ENCODE data around the gene TEX14. TPM values are rescaled to one million over a fixed set of nuclear protein-coding genes. Genes with fewer than 3 reads are reported as not detected.
"Not testable (repeated sequence)": the region's sequence is repeated elsewhere in the genome, so short reads cannot be mapped to it uniquely, and the experiment has no call there.

TEX14 gene
- total and polyA plus RNA-seq, 7 experiments from 2014 or later = 0.17 to 2.4 (median 0.54) TPM; not detected in 2

- intact Hi-C loops (cut with micrococcal nuclease) = no loop called here
- H3K27ac Mint-ChIP-seq = no peak overlapping the region
Measured at GRCh38 chr17:58661499-58661898, 30.3 kb downstream of the TEX14 start.

GRCh38 chr17:58660621-58661020, 31.2 kb downstream of the TEX14 start:
- no peak overlapping the region for H3K27ac ChIP-seq (ENCODE audit: low read depth, low read length)
- Mint-ChIP-seq H3K27ac (peak overlapping the region in 5 of 9 donors; percentile 1 to 64 (median 45)), H3K36me3 (no peaks in the 10 kb centered on the region), H3K27me3 (peaks cover 0 to 11% (median 0%) of the 10 kb centered on the region in 5 donors), H3K4me3 (peak overlapping the region; percentile 17 to 73 (median 55)), H3K4me1 (peaks cover 10 to 20% (median 15%) of the 10 kb centered on the region in 7 donors), H3K9me3 (peaks cover 0 to 11% (median 0%) of the 10 kb centered on the region in 11 donors)
- no peaks in the 10 kb centered on the region for H3K4me1 ChIP-seq (ENCODE audit: control insufficient read depth in 2 of 2, insufficient read depth in 2 of 2, low read length in 2 of 2)
- ChIA-PET POLR2A (interaction anchor here (1.5 kb wide), 1 partner anchor 29 kb away, joined by 5 read pairs; no protein-coding TSS in a partner anchor), CTCF (no interaction called here)
- no peaks in the 10 kb centered on the region for H3K9me3 ChIP-seq (ENCODE audit: control insufficient read depth in 2 of 3, low read length in 3 of 3)
- H3K27me3 ChIP-seq (ENCODE audit: control insufficient read depth in 2 of 2, insufficient read depth in 2 of 2, low read length in 2 of 2) = no peaks in the 10 kb centered on the region
- ATAC-seq (no peak), DNase-seq (no peak)
- intact Hi-C loops (cut with micrococcal nuclease) = no loop called here
- no peak overlapping the region for H3K4me3 ChIP-seq (ENCODE audit: low read length)
- H3K36me3 ChIP-seq (ENCODE audit: control insufficient read depth in 2 of 3, insufficient read depth in 3 of 3, low read length in 3 of 3) = no peaks in the 10 kb centered on the region

More at GRCh38 chr17:58661499-58661898, 30.3 kb downstream of the TEX14 start:
- POLR2A ChIA-PET = interaction anchor here (0.9 to 1.5 kb wide), 3 partner anchors 29 to 32 kb away, joined by 3 to 5 read pairs (median 3); no protein-coding TSS in a partner anchor
- H3K36me3 Mint-ChIP-seq = no peaks in the 10 kb centered on the region
- Histone ChIP-seq H3K9me3 (ENCODE audit: control insufficient read depth in 2 of 3, low read length in 3 of 3) (no peaks in the 10 kb centered on the region), H3K4me1 (ENCODE audit: control insufficient read depth in 2 of 2, insufficient read depth in 2 of 2, low read length in 2 of 2) (no peaks in the 10 kb centered on the region), H3K27ac (ENCODE audit: low read depth, low read length) (no peak overlapping the region), H3K4me3 (ENCODE audit: low read length) (no peak overlapping the region), H3K27me3 (ENCODE audit: control insufficient read depth in 2 of 2, insufficient read depth in 2 of 2, low read length in 2 of 2) (no peaks in the 10 kb centered on the region), H3K36me3 (ENCODE audit: control insufficient read depth in 2 of 3, insufficient read depth in 3 of 3, low read length in 3 of 3) (no peaks in the 10 kb centered on the region)
- CTCF ChIA-PET = no interaction called here
- DNase-seq (no peak), ATAC-seq (no peak)
- H3K4me1 Mint-ChIP-seq = peaks cover 12 to 22% (median 17%) of the 10 kb centered on the region in 7 donors
- peaks cover 0 to 11% (median 0%) of the 10 kb centered on the region in 11 donors for H3K9me3 Mint-ChIP-seq
- peak overlapping the region in 1 of 10 donors; percentile 45 for H3K4me3 Mint-ChIP-seq
- H3K27me3 Mint-ChIP-seq = peaks cover 0 to 11% (median 2%) of the 10 kb centered on the region in 5 donors

- Histone ChIP-seq H3K4me3 (ENCODE audit: low read length) (peak overlapping the region; percentile 44), H3K27ac (ENCODE audit: low read depth, low read length) (peak overlapping the region; percentile 82)
- not testable (repeated sequence) for H3K9me3 ChIP-seq (ENCODE audit: control insufficient read depth in 2 of 3, low read length in 3 of 3); H3K36me3 Mint-ChIP-seq; H3K36me3 ChIP-seq (ENCODE audit: control insufficient read depth in 2 of 3, insufficient read depth in 3 of 3, low read length in 3 of 3); DNase-seq; H3K4me1 ChIP-seq (ENCODE audit: control insufficient read depth in 2 of 2, insufficient read depth in 2 of 2, low read length in 2 of 2); H3K27me3 ChIP-seq (ENCODE audit: control insufficient read depth in 2 of 2, insufficient read depth in 2 of 2, low read length in 2 of 2); ATAC-seq
- intact Hi-C loops (cut with micrococcal nuclease) = loop anchor here (1.0 kb wide), 6 partner anchors 27 to 496 kb away; partner anchors contain the start of genes RAD51C (in 2 of the 2), TEX14 (in 2 of the 2), MTMR4 (in 1 of the 2) and PRR11 (in 1 of the 2)
- POLR2A ChIA-PET = interaction anchor here (0.7 to 2.6 kb wide), 2 partner anchors 28 to 141 kb away, joined by 3 to 30 read pairs; no protein-coding TSS in a partner anchor
- CTCF ChIA-PET = interaction anchor here (1.0 kb wide), 1 partner anchor 65 kb away, joined by 3 read pairs; no protein-coding TSS in a partner anchor
- peak overlapping the region; percentile 94 to 100 (median 97) for H3K27ac Mint-ChIP-seq
- H3K4me1 Mint-ChIP-seq = peaks cover 10 to 20% (median 15%) of the 10 kb centered on the region in 7 donors
- H3K4me3 Mint-ChIP-seq = peak overlapping the region; percentile 83 to 93 (median 88)
- H3K9me3 Mint-ChIP-seq = peaks cover 0 to 11% (median 0%) of the 10 kb centered on the region in 11 donors
- peaks cover 0 to 11% (median 0%) of the 10 kb centered on the region in 5 donors for H3K27me3 Mint-ChIP-seq
Measured at GRCh38 chr17:58659714-58660084, 32.1 kb downstream of the TEX14 start.

GRCh38 chr17:58658804-58659713, 32.8 kb downstream of the TEX14 start:
- ChIA-PET CTCF (interaction anchor here (0.7 to 1.0 kb wide), 2 partner anchors 66 to 671 kb away, joined by 3 read pairs; no protein-coding TSS in a partner anchor), POLR2A (interaction anchor here (0.7 to 2.6 kb wide), 2 partner anchors 27 to 140 kb away, joined by 3 to 30 read pairs; no protein-coding TSS in a partner anchor)
- Mint-ChIP-seq H3K4me1 (peaks cover 10 to 20% (median 15%) of the 10 kb centered on the region in 7 donors), H3K9me3 (peaks cover 0 to 11% (median 0%) of the 10 kb centered on the region in 11 donors), H3K4me3 (peak overlapping the region; percentile 83 to 93 (median 88)), H3K27ac (peak overlapping the region; percentile 94 to 100 (median 97)), H3K36me3 (no peaks in the 10 kb centered on the region), H3K27me3 (peaks cover 0 to 11% (median 0%) of the 10 kb centered on the region in 5 donors)
- H3K4me1 ChIP-seq (ENCODE audit: control insufficient read depth in 2 of 2, insufficient read depth in 2 of 2, low read length in 2 of 2) = no peaks in the 10 kb centered on the region
- peak overlapping the region; percentile 82 for H3K27ac ChIP-seq (ENCODE audit: low read depth, low read length)
- H3K27me3 ChIP-seq (ENCODE audit: control insufficient read depth in 2 of 2, insufficient read depth in 2 of 2, low read length in 2 of 2) = no peaks in the 10 kb centered on the region
- ATAC-seq = peak; percentile 88
- intact Hi-C loops (cut with micrococcal nuclease) = loop anchor here (1.0 kb wide), 6 partner anchors 27 to 496 kb away; partner anchors contain the start of genes RAD51C (in 2 of the 2), TEX14 (in 2 of the 2), MTMR4 (in 1 of the 2) and PRR11 (in 1 of the 2)
- no peaks in the 10 kb centered on the region for H3K9me3 ChIP-seq (ENCODE audit: control insufficient read depth in 2 of 3, low read length in 3 of 3)
- H3K4me3 ChIP-seq (ENCODE audit: low read length) = peak overlapping the region; percentile 44
- no peaks in the 10 kb centered on the region for H3K36me3 ChIP-seq (ENCODE audit: control insufficient read depth in 2 of 3, insufficient read depth in 3 of 3, low read length in 3 of 3)
- peak; percentile 47 to 89 (median 82) for DNase-seq

GRCh38 chr17:58657962-58658803, 33.7 kb downstream of the TEX14 start:
- POLR2A ChIA-PET = interaction anchor here (0.8 to 2.6 kb wide), 2 partner anchors 26 to 30 kb away, joined by 3 to 30 read pairs; no protein-coding TSS in a partner anchor
- H3K4me1 ChIP-seq (ENCODE audit: control insufficient read depth in 2 of 2, insufficient read depth in 2 of 2, low read length in 2 of 2); H3K36me3 Mint-ChIP-seq; intact Hi-C loops (cut with micrococcal nuclease); H3K27me3 ChIP-seq (ENCODE audit: control insufficient read depth in 2 of 2, insufficient read depth in 2 of 2, low read length in 2 of 2); H3K9me3 ChIP-seq (ENCODE audit: control insufficient read depth in 2 of 3, low read length in 3 of 3); H3K36me3 ChIP-seq (ENCODE audit: control insufficient read depth in 2 of 3, insufficient read depth in 3 of 3, low read length in 3 of 3); ATAC-seq; DNase-seq: not testable (repeated sequence)
- CTCF ChIA-PET = interaction anchor here (0.7 kb wide), 1 partner anchor 672 kb away, joined by 3 read pairs; no protein-coding TSS in a partner anchor
- H3K4me3 Mint-ChIP-seq = peak overlapping the region; percentile 83 to 93 (median 88)
- peaks cover 0 to 11% (median 0%) of the 10 kb centered on the region in 5 donors for H3K27me3 Mint-ChIP-seq
- Histone ChIP-seq H3K4me3 (ENCODE audit: low read length) (peak overlapping the region; percentile 44), H3K27ac (ENCODE audit: low read depth, low read length) (peak overlapping the region; percentile 82)
- peaks cover 10 to 20% (median 15%) of the 10 kb centered on the region in 7 donors for H3K4me1 Mint-ChIP-seq
- H3K27ac Mint-ChIP-seq = peak overlapping the region; percentile 94 to 100 (median 97)
- peaks cover 0 to 11% (median 0%) of the 10 kb centered on the region in 11 donors for H3K9me3 Mint-ChIP-seq
